A673 (cell line): ENCODE data around the gene CCDC12. TPM values are rescaled to one million over a fixed set of nuclear protein-coding genes. Genes with fewer than 3 reads are reported as not detected.

Experiments
- BruUV-seq: library from RNA; stranded (reverse); fragments of 400-500 nt; replicated peaks from 2 replicates; lab custom pipeline; 2021; lab: Mats Ljungman, UMichigan
- CTCF ChIA-PET: fragments of 300-600 bp; sonication (Branson Sonifier 250); formaldehyde crosslinking; loops from one replicate; lab custom pipeline; 2022; ENCODE audit warnings: antibody characterized with exemption; lab: Charles Lee
- POLR2A ChIA-PET: fragments of 300-600 bp; sonication (Branson Sonifier 250); formaldehyde crosslinking; loops from one replicate; lab custom pipeline; 2022; ENCODE audit warnings: antibody characterized with exemption; ENCODE audit not compliant: low non-redundant PET; lab: Charles Lee
- DNase-seq: peaks from one replicate; pipeline ENCODE4 v3.0.0-alpha.2; 2015; ENCODE audit warnings: low spot score
- H3K27ac ChIP-seq: fragments of 200-600 bp; sonication (generic); 2 replicates; pipeline ENCODE4 v1.5.1; 2016; ENCODE audit warnings: mixed run types, low read depth, mild to moderate bottlenecking, mixed read lengths, antibody characterized with exemption, low read length; ENCODE audit not compliant: poor library complexity, severe bottlenecking
- H3K27me3 ChIP-seq: fragments of 200-600 bp; sonication (generic); replicated peaks from 2 replicates; pipeline ENCODE4 v1.6.1; 2017; ENCODE audit warnings: mixed run types, low read depth, mild to moderate bottlenecking, mixed read lengths, antibody characterized with exemption, low read length; ENCODE audit not compliant: insufficient read depth, poor library complexity
- H3K36me3 ChIP-seq: fragments of 200-600 bp; sonication (generic); 2 replicates; pipeline ENCODE4 v1.6.1; 2016; ENCODE audit warnings: mixed run types, mild to moderate bottlenecking, mixed read lengths, antibody characterized with exemption, low read length; ENCODE audit not compliant: insufficient read depth, poor library complexity, severe bottlenecking
- H3K4me1 ChIP-seq: fragments of 200-600 bp; sonication (generic); 2 replicates; pipeline ENCODE4 v1.6.1; 2017; ENCODE audit warnings: mixed run types, mild to moderate bottlenecking, mixed read lengths, antibody characterized with exemption, low read length; ENCODE audit not compliant: insufficient read depth, poor library complexity, severe bottlenecking
- H3K4me3 ChIP-seq: fragments of 200-600 bp; sonication (generic); 2 replicates; pipeline ENCODE4 v1.5.1; 2016; ENCODE audit warnings: low read depth, mixed run types, mild to moderate bottlenecking, mixed read lengths, low read length; ENCODE audit not compliant: poor library complexity, severe bottlenecking
- H3K9me3 ChIP-seq: fragments of 200-600 bp; sonication (generic); 2 replicates; pipeline ENCODE4 v1.6.1; 2016; ENCODE audit warnings: mixed run types, low read depth, mild to moderate bottlenecking, mixed read lengths, antibody characterized with exemption, low read length; ENCODE audit not compliant: poor library complexity, severe bottlenecking
- CTCF ChIP-seq: fragments of 300-800, 200-600 bp; sonication (generic); conservative IDR thresholded peaks from 2 replicates; pipeline ENCODE4 v1.5.1; 2017; ENCODE audit warnings: low read depth, mild to moderate bottlenecking, antibody characterized with exemption, low read length, moderate library complexity, mixed read lengths
- EZH2 ChIP-seq: fragments of 200-600 bp; sonication (generic); IDR thresholded peaks from 2 replicates; pipeline ENCODE4 v1.6.1; 2017; ENCODE audit warnings: borderline replicate concordance, low read depth, mild to moderate bottlenecking, mixed read lengths, antibody characterized with exemption, low read length; ENCODE audit not compliant: poor library complexity, severe bottlenecking
- intact Hi-C: fragments of 100-400 bp; cut with micrococcal nuclease; formaldehyde crosslinking; loops from one replicate; pipeline ENCODE4 v1.10.0; 2022; ENCODE audit not compliant: unreplicated experiment
- total RNA-seq: library from RNA; stranded (reverse); gene quantifications from 2 replicates; pipeline ENCODE4 v1.2.3, GENCODE V29; 2021

Gene CCDC12
- total RNA-seq, 1 experiment from 2014 or later, result 28.2 TPM

GRCh38 chr3:46880884-46881595, 95.5 kb downstream of the CCDC12 start:
- BruUV-seq, result no TSS peak
- no peak for TF ChIP-seq CTCF
- TF ChIP-seq EZH2, result no peak
- no peaks in the 10 kb centered on the region for H3K27me3 ChIP-seq
- H3K4me3 ChIP-seq, result no peak overlapping the region
- H3K36me3 ChIP-seq, result no peaks in the 10 kb centered on the region
- intact Hi-C loops, result no loop called here
- POLR2A ChIA-PET, result no interaction called here
- no peak overlapping the region for H3K27ac ChIP-seq
- CTCF ChIA-PET, result no interaction called here
- H3K9me3 ChIP-seq, result no peaks in the 10 kb centered on the region
- H3K4me1 ChIP-seq, result no peaks in the 10 kb centered on the region
- no peak for DNase-seq

- ChIA-PET CTCF (no interaction called here), POLR2A (no interaction called here)
- intact Hi-C loops, result no loop called here
- no peaks in the 10 kb centered on the region for H3K4me1 ChIP-seq
- DNase-seq, result no peak
- no TSS peak for BruUV-seq
- H3K9me3 ChIP-seq, result no peaks in the 10 kb centered on the region
- no peaks in the 10 kb centered on the region for H3K36me3 ChIP-seq
- no peak overlapping the region for H3K27ac ChIP-seq
- H3K4me3 ChIP-seq, result no peak overlapping the region
- TF ChIP-seq CTCF (no peak), EZH2 (no peak)
- no peaks in the 10 kb centered on the region for H3K27me3 ChIP-seq
These were observed 97.6 kb downstream of the CCDC12 start for GRCh38 chr3:46878781-46879436.

- ChIA-PET CTCF (no interaction called here), POLR2A (no interaction called here)
- Histone ChIP-seq H3K27me3 (no peaks in the 10 kb centered on the region), H3K27ac (no peak within 1 kb of the TSS), H3K4me3 (no peak within 1 kb of the TSS), H3K4me1 (no peaks in the 10 kb centered on the region), H3K36me3 (no peaks in the 10 kb centered on the region), H3K9me3 (no peaks in the 10 kb centered on the region)
- no peak for DNase-seq
- TF ChIP-seq EZH2 (no peak), CTCF (no peak)
- no TSS peak for BruUV-seq
- intact Hi-C loops, result no loop called here
These were observed 99.0 kb downstream of the CCDC12 start, which contains the start of gene PTH1R for GRCh38 chr3:46877406-46878125. TSS of gene PTH1R (plus strand) at chr3:46877721. CDS start at chr3:46883560, 5,839 bp downstream.
